ENCODE data around the gene PCDH15.

- no peak for TF ChIP-seq YY1 (IDR thresholded peaks at IDR 0.05; ENCODE audit: insufficient read depth, insufficient read length)
- no peak for TF ChIP-seq SUZ12 (IDR thresholded peaks at IDR 0.05; ENCODE audit: extremely low read depth, insufficient read depth, insufficient read length)
- TF ChIP-seq ZNF274 (IDR thresholded peaks at IDR 0.05; ENCODE audit: low read depth, low read length) = no peak
These were observed 736.8 kb downstream of the PCDH15 start for GRCh38 chr10:54064215-54064614.

Measured in NT2/D1 (cell line).